ENCODE measurements around the gene KCNAB1.

Gene KCNAB1

GRCh38 chr3:156412600-156412999 lies 292.2 kb downstream of the KCNAB1 start:
- DNase-seq (ENCODE audit: low read depth) = no peak

DNA sequence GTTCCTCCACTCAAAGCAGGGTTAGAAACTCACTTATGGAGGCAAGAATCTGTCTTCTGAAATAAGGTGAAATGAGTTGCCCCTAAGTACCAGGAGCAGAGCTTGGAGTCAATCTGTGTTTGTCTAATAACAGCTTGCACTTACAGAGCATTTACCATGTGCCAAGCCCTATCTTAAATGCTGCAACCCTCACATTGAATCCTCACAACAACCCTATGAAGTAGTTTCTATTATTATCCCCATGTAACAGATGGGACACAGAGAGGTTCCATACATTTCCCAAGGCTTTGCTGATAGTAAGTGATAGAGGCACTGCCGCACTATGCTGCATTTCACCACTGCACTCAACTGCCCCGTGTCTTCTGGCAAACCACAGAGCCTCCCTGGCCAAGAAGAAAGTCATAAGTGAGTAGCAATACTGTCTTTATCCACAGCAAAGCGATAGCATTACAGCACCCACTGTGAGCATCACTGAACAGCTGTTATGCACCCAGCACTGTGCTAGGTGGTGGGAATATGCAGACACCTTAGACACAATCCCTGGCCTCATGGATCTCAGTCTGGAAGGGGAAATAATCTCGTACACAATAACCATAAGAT lies 293.0 kb downstream of the KCNAB1 start:
- DNase-seq (ENCODE audit: low read depth) = no peak

DNA sequence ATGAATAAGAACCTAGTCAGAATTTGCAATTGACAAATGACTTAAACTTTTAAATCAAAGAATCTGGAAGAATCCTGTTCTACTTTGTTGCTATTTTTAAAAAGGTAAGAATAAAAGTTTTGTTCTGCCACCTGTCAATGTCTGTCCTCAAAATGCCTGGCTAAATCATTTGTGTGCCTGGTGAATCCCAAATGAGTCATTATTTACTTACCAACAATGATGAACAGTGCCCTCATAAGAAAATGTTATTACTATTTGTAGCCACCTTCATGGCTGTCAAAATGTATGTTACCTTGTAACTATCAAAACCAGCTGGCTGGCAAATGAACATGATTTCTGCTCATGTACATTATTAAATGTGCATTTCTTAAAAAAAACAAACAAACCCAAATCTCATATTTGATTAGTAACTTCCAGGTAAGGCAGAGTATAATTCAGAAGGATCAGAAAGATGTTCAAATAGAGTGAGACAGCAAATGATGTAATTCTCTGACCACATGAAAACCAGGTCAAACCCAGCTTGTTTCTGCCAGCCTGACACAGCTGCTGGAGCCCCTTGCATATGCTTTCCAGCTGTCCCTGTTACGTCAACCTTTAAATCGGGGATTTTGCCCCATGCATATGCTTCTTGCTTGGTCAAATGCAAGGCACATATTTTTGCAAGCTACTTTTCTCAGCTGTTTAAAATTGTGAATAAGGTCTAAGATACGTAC lies 296.6 kb downstream of the KCNAB1 start:
- no peak for DNase-seq (ENCODE audit: low read depth)

DNA sequence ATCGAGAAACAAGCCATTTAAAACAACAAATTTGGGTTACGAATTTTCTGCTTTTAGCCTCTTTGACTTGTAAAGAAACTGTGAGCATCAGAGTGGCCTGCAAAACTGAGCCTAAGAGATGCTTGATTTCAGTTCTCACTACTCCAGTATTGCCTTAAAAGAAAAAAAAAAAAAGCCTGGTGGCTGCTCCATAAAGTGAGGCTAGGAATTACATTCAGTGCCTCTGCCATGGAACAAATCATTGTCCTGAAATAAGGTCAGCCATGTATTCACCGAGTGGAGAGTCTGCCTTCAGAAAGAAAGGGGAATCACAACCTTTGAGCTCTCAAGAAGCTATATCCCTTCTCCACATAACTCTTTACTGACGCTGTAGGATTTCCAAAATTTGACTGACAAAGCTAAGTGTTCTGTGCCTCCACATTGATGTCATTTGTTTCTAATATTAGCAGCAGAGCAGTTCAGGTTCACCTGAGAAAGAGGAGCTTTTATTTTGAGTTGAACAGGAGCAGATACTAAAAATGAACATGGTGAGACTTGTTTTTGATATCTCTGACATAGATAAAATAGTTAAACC lies 297.3 kb downstream of the KCNAB1 start:
- no peak for DNase-seq (ENCODE audit: low read depth)

- DNase-seq (ENCODE audit: low read depth) = no peak
Observed at GRCh38 chr3:156418428-156418827, 298.1 kb downstream of the KCNAB1 start.

- DNase-seq (ENCODE audit: low read depth) = no peak
Observed at GRCh38 chr3:156421534-156421933, 301.2 kb downstream of the KCNAB1 start.

DNA sequence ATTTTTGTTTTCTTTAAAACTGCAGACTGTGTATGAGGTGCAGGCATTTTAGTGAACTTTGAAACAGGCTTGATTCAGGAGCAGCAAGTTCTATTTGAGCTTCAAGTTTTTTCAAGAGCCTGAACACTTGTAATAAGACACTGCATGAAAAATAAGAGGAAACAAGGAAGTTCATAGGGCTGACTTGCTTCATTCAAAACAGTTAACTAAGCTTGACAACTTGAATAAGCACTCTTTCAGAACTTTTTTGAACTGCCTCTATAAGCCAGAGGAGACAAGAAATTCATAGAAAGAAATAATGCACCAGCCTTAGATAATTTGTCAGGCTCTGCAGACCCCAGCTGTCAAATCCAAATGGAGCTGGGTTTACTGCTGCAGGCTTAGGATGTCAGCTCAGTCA lies 304.4 kb downstream of the KCNAB1 start:
- no peak for DNase-seq (ENCODE audit: low read depth)

GRCh38 chr3:156425651-156426050 lies 305.3 kb downstream of the KCNAB1 start:
- no peak for DNase-seq (ENCODE audit: low read depth)

DNA sequence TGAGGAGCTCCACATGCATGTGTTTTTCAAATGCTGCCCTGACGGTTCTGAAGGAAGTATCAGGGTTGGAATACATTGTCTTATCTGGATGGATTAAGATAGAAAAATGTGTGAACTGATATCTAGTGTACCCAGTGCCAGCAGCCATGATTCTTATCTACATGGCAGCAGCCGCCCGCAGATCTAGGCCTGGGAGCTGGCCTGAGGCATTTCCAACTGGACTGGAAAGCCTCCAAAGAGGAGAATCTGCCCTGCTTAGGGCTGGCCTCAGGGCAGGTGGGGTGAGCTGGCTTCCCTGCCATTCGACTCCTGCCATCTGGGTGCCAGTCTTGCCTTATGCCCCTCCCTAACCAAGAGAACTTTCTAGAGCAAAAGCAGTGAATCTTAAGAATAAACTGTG lies 308.7 kb downstream of the KCNAB1 start:
- DNase-seq (ENCODE audit: low read depth) = no peak

GRCh38 chr3:156431334-156432124 lies 311.2 kb downstream of the KCNAB1 start:
- no peak for DNase-seq (ENCODE audit: low read depth)

DNA sequence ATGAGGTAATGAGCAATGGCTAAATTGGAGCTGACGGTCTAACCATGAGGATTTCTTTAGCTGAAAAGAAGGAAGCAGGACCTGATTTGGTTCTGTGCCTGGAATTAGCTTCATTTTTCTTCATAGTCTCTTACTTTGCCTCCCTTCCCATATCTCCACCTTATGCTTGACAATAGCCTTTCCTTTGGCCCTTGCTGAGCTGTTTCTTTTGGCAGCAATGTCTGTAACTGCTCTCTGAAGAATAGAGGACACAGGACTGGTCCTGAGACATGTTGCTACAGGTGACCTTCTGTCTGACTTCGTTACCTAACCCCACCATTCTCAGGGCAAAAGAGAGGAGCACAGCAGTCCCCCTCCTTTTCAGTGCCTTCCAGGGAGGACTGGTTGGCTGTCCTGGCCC lies 312.2 kb downstream of the KCNAB1 start:
- DNase-seq (ENCODE audit: low read depth) = no peak

GRCh38 chr3:156433138-156433537 lies 312.8 kb downstream of the KCNAB1 start:
- no peak for DNase-seq (ENCODE audit: low read depth)

DNA sequence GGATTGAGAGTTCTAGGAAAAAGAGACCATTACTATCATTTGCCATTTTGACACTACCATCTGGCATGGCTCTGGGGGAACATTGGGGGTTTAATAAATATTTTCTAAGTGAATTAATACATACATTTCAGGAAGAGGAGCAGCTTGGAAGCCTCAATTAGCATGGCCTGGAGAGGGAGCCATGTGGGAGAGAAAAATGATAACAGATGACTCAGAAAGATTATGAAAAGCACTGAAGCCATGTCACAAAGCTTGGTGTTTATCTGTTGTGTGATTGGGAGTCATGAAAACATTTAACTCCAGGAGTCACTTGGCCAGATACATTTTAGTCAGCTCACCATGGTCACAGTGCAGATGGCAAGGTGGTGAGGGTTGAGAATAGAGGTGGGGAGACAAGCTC lies 313.5 kb downstream of the KCNAB1 start:
- DNase-seq (ENCODE audit: low read depth) = no peak

GRCh38 chr3:156434921-156435320 lies 314.5 kb downstream of the KCNAB1 start:
- no peak for DNase-seq (ENCODE audit: low read depth)

DNA sequence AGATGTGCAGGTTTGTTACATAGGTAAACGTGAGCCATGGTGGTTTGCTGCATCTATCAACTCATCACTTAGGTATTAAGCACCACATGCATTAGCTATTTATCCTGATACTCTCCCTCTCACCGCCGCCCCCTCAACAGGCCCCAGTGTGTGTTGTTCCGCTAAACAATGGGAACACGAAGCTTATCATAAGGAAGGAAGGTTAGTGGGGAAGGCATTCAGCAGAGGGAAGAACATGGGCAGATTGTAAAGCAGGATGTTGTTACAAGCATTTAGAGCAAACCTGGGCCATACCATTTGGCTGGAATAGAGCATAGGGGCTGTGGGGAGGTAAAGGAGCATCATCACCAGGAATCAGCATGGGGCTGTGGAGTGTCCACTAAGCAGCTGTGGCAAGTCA lies 322.7 kb downstream of the KCNAB1 start:
- DNase-seq (ENCODE audit: low read depth) = no peak

GRCh38 chr3:156445117-156446090 lies 325.0 kb downstream of the KCNAB1 start:
- no peak for DNase-seq (ENCODE audit: low read depth)

DNA sequence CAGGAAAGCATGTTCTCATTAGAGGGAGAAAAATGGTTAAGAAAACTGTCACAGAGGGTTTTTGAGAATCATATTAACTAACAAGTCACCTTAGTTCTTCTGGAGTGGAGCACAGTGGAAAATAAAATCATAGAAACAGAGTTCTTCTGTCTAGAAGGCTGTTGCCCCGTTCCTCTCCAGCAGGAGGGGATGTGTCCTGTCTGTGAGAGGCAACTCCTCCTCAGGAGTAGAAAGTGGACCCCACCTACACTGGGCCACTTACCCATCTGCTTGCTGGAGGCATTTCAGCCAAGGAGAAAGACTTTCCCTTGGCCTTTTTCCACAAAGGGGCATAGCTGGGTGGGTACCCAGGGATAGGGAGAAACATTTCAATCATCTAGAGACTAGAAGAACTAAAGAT lies 327.9 kb downstream of the KCNAB1 start:
- no peak for DNase-seq (ENCODE audit: low read depth)

DNA sequence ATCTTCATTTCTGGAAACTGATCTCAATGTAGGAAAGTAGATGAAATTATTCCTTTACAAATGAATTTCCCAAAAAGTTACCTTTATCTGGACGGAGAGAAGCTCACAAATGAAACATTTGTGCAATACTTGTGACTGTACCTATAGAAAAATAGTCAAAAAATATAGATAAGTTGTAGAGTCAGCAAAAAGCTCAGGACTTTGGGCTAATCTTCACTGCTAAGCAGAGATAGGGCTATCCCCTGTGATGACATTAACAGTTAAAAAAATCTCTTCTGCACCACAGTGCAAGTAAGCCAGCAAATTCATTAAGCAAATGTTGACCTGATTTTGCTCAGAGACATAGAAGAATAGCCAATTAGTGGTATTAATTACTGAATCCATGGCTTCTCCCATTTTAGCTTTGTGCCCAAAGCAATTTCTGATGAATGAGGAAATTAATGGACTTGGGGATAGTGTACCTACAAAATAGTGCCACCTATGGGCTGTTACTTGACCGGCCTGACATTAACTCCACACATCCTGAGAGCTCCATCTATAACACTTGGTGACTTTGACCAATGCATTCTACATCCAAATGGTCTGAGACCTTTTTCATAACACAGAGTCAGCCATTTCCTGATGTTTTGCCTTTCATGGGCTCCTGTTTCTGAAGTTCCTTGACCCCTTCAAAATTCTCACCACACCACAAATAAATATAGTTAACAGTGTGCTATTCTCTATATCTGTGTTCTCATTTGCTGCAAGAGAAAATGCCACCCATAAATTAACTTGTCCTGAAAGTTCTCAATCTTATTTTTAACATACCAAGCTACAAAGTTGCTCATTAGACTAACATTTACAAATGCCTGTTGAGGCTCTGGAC lies 329.6 kb downstream of the KCNAB1 start:
- no peak for DNase-seq (ENCODE audit: low read depth)

- DNase-seq (ENCODE audit: low read depth) = no peak
Observed at GRCh38 chr3:156455839-156456238, 335.5 kb downstream of the KCNAB1 start.

GRCh38 chr3:156456771-156457224 lies 336.4 kb downstream of the KCNAB1 start:
- DNase-seq (ENCODE audit: low read depth) = no peak

DNA sequence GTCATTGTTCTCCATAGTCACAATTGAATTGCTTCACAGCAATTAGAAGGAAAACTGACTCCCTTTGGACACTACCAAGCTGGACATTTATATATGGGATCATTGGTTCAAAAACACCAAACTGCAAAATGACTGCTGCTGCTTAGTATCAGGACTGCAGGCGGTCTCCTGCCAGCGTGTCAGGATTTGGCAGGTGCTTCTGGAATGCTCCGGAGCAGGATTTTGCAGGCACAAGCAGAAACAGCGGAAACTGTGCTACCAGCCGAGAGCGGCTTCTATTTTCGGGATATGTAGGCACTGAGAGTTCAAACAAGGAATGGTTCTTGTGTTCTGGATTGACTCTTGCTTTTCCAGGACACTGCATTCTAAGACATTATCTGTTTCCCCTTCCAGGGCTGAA lies 339.1 kb downstream of the KCNAB1 start:
- no peak for DNase-seq (ENCODE audit: low read depth)

Measured in GM04504 (cell line).